Measurements from ENCODE around the gene EFCAB6.

DNA sequence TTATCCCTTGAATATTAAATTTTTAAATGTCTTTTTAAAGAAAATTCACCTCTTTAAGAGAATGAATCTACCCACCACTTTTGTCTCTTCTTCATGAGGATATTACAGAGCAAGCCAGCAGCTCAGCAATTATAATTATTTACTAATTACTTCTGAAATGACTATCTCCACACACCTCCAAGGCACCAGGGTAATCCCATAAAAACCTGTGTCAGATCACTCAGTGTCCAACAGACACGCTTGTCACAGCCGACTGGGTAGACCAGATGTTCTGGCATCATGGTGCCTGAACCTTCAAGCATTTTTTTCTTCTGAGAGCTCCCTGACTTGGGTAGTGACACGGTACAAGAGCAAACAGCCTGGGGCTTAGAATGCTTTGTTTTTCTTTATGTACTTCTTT is 61.4 kb downstream of the EFCAB6 start:
- TF ChIP-seq, protein P1, sequence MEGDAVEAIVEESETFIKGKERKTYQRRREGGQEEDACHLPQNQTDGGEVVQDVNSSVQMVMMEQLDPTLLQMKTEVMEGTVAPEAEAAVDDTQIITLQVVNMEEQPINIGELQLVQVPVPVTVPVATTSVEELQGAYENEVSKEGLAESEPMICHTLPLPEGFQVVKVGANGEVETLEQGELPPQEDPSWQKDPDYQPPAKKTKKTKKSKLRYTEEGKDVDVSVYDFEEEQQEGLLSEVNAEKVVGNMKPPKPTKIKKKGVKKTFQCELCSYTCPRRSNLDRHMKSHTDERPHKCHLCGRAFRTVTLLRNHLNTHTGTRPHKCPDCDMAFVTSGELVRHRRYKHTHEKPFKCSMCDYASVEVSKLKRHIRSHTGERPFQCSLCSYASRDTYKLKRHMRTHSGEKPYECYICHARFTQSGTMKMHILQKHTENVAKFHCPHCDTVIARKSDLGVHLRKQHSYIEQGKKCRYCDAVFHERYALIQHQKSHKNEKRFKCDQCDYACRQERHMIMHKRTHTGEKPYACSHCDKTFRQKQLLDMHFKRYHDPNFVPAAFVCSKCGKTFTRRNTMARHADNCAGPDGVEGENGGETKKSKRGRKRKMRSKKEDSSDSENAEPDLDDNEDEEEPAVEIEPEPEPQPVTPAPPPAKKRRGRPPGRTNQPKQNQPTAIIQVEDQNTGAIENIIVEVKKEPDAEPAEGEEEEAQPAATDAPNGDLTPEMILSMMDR (IDR thresholded peaks at IDR 0.05): no peak
- TF ChIP-seq POLR2A (IDR thresholded peaks at IDR 0.05): no peak

Measured in transverse colon (tissue), 3 donors.